Upper lobe of left lung (tissue), 6 donors: Measurements from ENCODE around the gene EPB41L4B. TPM values are rescaled to one million over a fixed set of nuclear protein-coding genes. Genes with fewer than 3 reads are reported as not detected.

Source experiments
- ATAC-seq, 2 donors: fragments of 200-7000 bp; cut with Tn5 transposase; one replicate each; pipeline ENCODE4 v1.9.1; 2022; ENCODE audit warnings: mild to moderate bottlenecking in 2 of 2, moderate library complexity in 2 of 2; ENCODE audit not compliant: low FRiP score in 2 of 2
- DNase-seq, 2 donors: peaks; one replicate each; pipeline ENCODE4 v3.0.0-alpha.2; 2019 to 2020
- H3K27ac ChIP-seq, 4 donors: fragments of 200-600 bp; sonication (generic); one replicate each; pipeline ENCODE4 v1.5.1; 2016 to 2019
- H3K27me3 ChIP-seq, 4 donors: fragments of 200-600 bp; sonication (generic); one replicate each; pipeline ENCODE4 v1.5.1; 2017 to 2019
- H3K36me3 ChIP-seq, 4 donors: fragments of 200-600 bp; sonication (generic); one replicate each; pipeline ENCODE4 v1.5.1; 2016 to 2019
- H3K4me1 ChIP-seq, 4 donors: fragments of 200-600 bp; sonication (generic); one replicate each; pipeline ENCODE4 v1.5.1; 2018 to 2019
- H3K4me3 ChIP-seq, 4 donors: fragments of 200-600 bp; sonication (generic); one replicate each; pipeline ENCODE4 v1.5.1; 2017 to 2019; ENCODE audit warnings: mild to moderate bottlenecking in 2 of 4, moderate library complexity in 1 of 4
- H3K9me3 ChIP-seq, 4 donors: fragments of 200-600 bp; sonication (generic); one replicate each; pipeline ENCODE4 v1.5.1; 2018 to 2019
- EP300 ChIP-seq, 4 donors: sonication (generic); formaldehyde crosslinking; IDR thresholded peaks; one replicate each; pipeline ENCODE4 v1.5.1; 2017; ENCODE audit warnings: antibody characterized with exemption in 4 of 4, control low read depth in 2 of 4
- POLR2A ChIP-seq, 4 donors: fragments of 450-650 bp; IDR thresholded peaks; one replicate each; pipeline ENCODE4 v1.5.1; 2016 to 2017; ENCODE audit warnings: antibody characterized with exemption in 4 of 4, mild to moderate bottlenecking in 2 of 4
- POLR2AphosphoS5 ChIP-seq, 2 donors: sonication (generic); formaldehyde crosslinking; IDR thresholded peaks; one replicate each; pipeline ENCODE4 v1.5.1; 2017; ENCODE audit warnings: antibody characterized with exemption in 2 of 2
- WGBS, 2 donors: methylation state at CpG; one replicate each; pipeline ENCODE4 v1.1.5; 2017 to 2018; 5-methylcytosine and 5-hydroxymethylcytosine counted together
- total RNA-seq, 6 donors: library from RNA; depleted of rRNA in 4 of 6; stranded (reverse); fragments of >200 nt in 4 of 6; gene quantifications; one replicate each; pipeline versions ENCODE4 v1.1.0 to v1.2.1, GENCODE V29; 2016 to 2021
- TF ChIP-seq, protein P1 (sequence below), 6 experiments: fragments of 450-650 bp in 4 of 6; fragments of 200-600 bp in 2 of 6; sonication (generic) in 2 of 6; IDR thresholded peaks; one replicate each; pipeline ENCODE4 v1.5.1; 2016 to 2019; ENCODE audit warnings: antibody characterized with exemption in 6 of 6
- donor health status: DM: no; HTN: no; CAD: no; lungs with moderate emphysema.
- donor health status: DM: no; HTN: yes; CAD: no; lungs with severe emphysema.

The EPB41L4B gene
- total RNA-seq, 6 donors from 2014 or later, result 8.3 to 28.0 (median 10.9) TPM

DNA sequence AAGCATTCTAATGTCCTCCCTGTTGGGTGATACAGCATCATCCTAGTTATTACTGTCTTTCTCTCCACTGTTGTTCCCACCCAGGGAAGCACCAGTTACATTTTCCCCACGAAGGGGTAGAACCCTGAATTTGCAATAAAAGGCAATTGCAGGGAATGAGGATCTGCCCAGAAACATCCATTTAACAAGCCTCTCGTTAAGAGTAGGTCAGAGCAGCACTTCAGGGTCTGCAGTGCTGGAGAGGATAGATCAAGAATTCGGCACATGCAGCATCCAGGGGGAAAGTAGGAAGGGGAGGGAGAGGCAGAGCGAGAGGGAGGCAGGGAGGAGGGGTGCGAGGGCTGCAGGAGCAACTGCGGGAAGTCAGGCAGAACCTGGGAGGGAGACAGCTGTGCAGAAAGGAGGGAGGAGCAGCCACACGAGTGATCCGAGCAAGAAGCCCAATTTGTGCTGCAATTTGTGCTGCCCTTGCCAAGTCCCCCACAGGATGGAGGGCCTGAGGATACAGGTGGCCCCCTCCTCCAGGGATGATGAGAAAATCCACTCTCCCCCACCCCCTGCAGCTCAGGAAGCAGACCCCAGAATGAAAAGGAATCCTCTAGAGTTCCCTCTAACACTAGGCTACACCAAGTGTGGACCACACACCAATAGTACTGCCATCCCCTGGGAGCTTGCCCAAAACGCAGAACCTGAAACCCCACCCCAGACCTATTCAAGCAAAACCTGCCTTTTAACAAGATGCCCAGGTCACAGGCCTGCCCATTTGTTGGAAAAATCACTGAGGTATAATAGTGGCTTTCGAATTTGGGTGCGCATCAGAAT is 62.2 kb downstream of the EPB41L4B start:
- no peaks in the 10 kb centered on the region for H3K36me3 ChIP-seq
- TF ChIP-seq EP300 (IDR thresholded peaks at IDR 0.05), result no peak
- TF ChIP-seq POLR2A (IDR thresholded peaks at IDR 0.05), result no peak
- TF ChIP-seq POLR2AphosphoS5 (IDR thresholded peaks at IDR 0.05), result no peak
- TF ChIP-seq, protein P1, sequence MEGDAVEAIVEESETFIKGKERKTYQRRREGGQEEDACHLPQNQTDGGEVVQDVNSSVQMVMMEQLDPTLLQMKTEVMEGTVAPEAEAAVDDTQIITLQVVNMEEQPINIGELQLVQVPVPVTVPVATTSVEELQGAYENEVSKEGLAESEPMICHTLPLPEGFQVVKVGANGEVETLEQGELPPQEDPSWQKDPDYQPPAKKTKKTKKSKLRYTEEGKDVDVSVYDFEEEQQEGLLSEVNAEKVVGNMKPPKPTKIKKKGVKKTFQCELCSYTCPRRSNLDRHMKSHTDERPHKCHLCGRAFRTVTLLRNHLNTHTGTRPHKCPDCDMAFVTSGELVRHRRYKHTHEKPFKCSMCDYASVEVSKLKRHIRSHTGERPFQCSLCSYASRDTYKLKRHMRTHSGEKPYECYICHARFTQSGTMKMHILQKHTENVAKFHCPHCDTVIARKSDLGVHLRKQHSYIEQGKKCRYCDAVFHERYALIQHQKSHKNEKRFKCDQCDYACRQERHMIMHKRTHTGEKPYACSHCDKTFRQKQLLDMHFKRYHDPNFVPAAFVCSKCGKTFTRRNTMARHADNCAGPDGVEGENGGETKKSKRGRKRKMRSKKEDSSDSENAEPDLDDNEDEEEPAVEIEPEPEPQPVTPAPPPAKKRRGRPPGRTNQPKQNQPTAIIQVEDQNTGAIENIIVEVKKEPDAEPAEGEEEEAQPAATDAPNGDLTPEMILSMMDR (IDR thresholded peaks at IDR 0.05), result no peak
- H3K9me3 ChIP-seq, result no peaks in the 10 kb centered on the region
- no peak overlapping the region for H3K27ac ChIP-seq
- DNase-seq, result no peak
- no peak overlapping the region for H3K4me3 ChIP-seq
- no peaks in the 10 kb centered on the region for H3K4me1 ChIP-seq
- no peaks in the 10 kb centered on the region for H3K27me3 ChIP-seq
- peak in 1 of 2 donors; percentile 22 for ATAC-seq
- WGBS, 2 donors, result 38 to 45% methylated on average over 11 of the region's 11 CpGs

DNA sequence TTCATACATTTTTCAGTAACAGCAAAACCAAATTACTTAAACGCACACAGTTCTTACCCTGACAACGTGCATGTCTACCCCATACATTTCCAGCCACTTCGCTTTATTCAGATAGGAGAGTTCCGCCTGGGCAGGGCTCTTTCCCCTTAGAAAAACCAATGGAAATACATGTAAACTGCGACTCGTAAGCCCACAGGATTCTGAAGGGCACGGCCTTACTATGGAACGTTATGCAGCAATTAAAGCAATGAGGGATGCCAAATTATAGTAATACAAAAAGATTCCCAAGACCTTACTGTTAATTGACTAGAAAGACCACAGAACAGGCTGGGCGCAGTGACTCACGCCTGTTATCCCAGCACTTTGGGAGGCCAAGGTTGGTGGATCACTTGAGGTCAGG is 64.5 kb downstream of the EPB41L4B start:
- TF ChIP-seq, protein P1 (IDR thresholded peaks at IDR 0.05), result no peak
- TF ChIP-seq EP300 (IDR thresholded peaks at IDR 0.05), result no peak
- no peak for TF ChIP-seq POLR2AphosphoS5 (IDR thresholded peaks at IDR 0.05)
- no peak for TF ChIP-seq POLR2A (IDR thresholded peaks at IDR 0.05)
- ATAC-seq (no peak), DNase-seq (no peak)
- Histone ChIP-seq H3K9me3 (no peaks in the 10 kb centered on the region), H3K36me3 (no peaks in the 10 kb centered on the region), H3K4me3 (no peak overlapping the region), H3K4me1 (peaks cover 4 to 9% (median 7%) of the 10 kb centered on the region in 4 donors), H3K27ac (no peak overlapping the region), H3K27me3 (no peaks in the 10 kb centered on the region)
- 95% methylated on average over 10 of the region's 10 CpGs for WGBS, 2 donors

DNA sequence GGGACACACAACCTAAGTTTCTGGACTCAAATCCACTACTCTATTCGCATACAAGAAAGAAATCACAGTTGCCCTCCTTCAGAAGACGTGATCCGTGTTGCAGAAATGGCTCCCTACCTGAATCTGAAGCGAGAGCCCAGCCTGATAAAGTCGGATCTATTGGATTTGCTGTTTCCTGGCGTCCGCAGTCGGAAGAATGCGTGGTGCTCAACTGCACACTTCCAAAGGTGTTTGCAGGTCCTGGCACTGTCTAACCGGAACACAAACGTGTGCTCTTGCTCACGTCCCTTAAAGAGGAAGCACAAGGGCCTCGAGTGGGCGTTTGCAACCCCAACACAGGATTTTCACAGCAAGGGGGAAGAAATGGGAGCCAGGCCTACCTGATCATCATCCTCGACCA is 65.5 kb downstream of the EPB41L4B start:
- H3K4me1 ChIP-seq, result peaks cover 13 to 18% (median 16%) of the 10 kb centered on the region in 4 donors
- no peak overlapping the region for H3K27ac ChIP-seq
- TF ChIP-seq EP300 (IDR thresholded peaks at IDR 0.05), result no peak
- TF ChIP-seq POLR2A (IDR thresholded peaks at IDR 0.05), result no peak
- ATAC-seq (no peak), DNase-seq (no peak)
- H3K36me3 ChIP-seq, result no peaks in the 10 kb centered on the region
- 87 to 91% methylated on average over 15 of the region's 15 CpGs for WGBS, 2 donors
- H3K9me3 ChIP-seq, result no peaks in the 10 kb centered on the region
- H3K27me3 ChIP-seq, result no peaks in the 10 kb centered on the region
- H3K4me3 ChIP-seq, result no peak overlapping the region

DNA sequence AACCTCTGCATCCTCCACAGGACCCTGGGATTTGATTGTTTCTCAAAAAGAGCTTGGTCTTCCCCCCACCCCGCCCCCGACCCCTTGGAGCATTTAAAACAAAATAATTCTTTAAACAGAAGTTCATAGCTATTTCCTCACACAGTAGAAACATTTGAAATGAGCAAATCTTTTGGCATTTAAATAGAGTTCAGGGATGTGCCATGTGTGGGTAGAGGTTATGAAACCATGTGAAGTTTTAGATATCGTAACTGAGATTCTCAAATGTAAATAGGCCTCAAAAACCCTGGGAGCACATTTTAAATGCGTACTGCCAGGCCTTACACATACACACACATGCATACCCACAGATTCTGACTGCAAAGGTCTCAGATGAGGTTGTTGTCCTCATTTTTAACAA is 66.5 kb downstream of the EPB41L4B start:
- Histone ChIP-seq H3K9me3 (no peaks in the 10 kb centered on the region), H3K4me3 (no peak overlapping the region), H3K36me3 (no peaks in the 10 kb centered on the region), H3K4me1 (peaks cover 13 to 19% (median 16%) of the 10 kb centered on the region in 4 donors), H3K27me3 (no peaks in the 10 kb centered on the region), H3K27ac (no peak overlapping the region)
- 86 to 88% methylated on average over 4 of the region's 4 CpGs for WGBS, 2 donors
- ATAC-seq (no peak), DNase-seq (no peak)
- TF ChIP-seq POLR2A (IDR thresholded peaks at IDR 0.05) (no peak), EP300 (IDR thresholded peaks at IDR 0.05) (no peak)
- TF ChIP-seq, protein P1 (IDR thresholded peaks at IDR 0.05), result no peak

DNA sequence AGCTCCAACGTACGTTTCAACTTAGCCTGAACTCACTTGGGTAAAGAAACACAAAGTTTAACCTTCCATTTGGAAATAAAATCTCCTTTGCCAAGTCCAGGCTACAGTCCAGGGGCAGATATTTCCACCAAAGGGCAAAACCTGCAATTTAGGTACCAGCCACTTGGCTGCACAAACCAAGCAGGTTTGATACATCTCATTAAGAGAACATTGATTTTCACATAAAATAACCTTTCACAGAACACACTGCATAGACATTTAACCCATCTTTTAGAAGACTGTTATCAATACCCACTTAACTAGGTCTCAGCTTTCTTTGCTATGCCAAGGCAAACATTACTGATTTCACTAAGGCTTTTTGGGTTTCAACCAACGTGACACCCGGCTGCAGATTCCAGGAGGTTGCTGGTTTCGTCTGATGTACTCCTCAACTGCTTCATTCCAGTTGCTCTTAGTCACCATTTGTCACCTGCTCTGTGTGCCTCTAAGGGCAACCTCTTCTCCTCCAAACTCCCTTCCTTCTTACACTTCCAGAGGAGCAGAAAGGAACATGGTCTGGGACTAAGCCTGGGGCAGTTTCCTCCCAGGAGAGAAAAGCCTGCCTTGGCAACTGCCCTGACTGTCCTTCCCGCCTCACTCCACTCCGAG is 67.1 kb downstream of the EPB41L4B start:
- Histone ChIP-seq H3K4me3 (no peak overlapping the region), H3K27ac (no peak overlapping the region), H3K9me3 (no peaks in the 10 kb centered on the region), H3K4me1 (peaks cover 13 to 19% (median 16%) of the 10 kb centered on the region in 4 donors), H3K27me3 (no peaks in the 10 kb centered on the region), H3K36me3 (no peaks in the 10 kb centered on the region)
- TF ChIP-seq, protein P1 (IDR thresholded peaks at IDR 0.05), result no peak
- TF ChIP-seq POLR2AphosphoS5 (IDR thresholded peaks at IDR 0.05) (no peak), POLR2A (IDR thresholded peaks at IDR 0.05) (no peak), EP300 (IDR thresholded peaks at IDR 0.05) (no peak)
- 78 to 81% methylated on average over 7 of the region's 7 CpGs for WGBS, 2 donors
- DNase-seq (peak in 1 of 2 donors; percentile 27), ATAC-seq (peak; percentile 6 to 58)
